Measurements from ENCODE around the gene MRPL51. TPM values are rescaled to one million over a fixed set of nuclear protein-coding genes. Genes with fewer than 3 reads are reported as not detected.

The MRPL51 gene
- total RNA-seq, 3 donors from 2014 or later (not counting 1 experiment from before 2014, with no cell fraction given), result 32.8 to 48.3 (median 45.4) TPM

DNA sequence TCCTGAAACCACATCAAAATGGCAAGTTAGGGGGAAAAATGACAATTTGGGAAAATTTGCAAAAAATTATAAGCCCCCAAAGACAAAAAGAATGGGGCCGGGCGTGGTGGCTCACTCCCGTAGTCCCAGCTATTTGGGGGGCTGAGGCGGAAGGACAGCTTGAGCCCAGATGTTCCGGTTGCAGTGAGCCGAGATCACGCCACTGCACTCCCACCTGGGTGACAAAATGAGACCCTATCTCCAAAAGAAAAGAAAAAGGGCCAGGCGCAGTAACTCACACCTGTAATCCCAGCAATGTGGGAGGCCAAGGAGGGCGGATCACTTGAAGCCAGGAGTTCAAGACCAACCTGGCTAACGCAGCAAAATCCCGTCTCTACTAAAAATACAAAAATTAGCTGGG, 20.6 kb downstream of the MRPL51 start:
- no peak for DNase-seq
- intact Hi-C loops (cut with micrococcal nuclease), result no loop called here
- H3K27me3 Mint-ChIP-seq (ENCODE audit: low read depth in 2 of 2), result no peaks in the 10 kb centered on the region
- WGBS (ENCODE audit: insufficient coverage), result 97% methylated on average over 11 of the region's 11 CpGs
- no peak for ATAC-seq
- Histone ChIP-seq H3K36me3 (ENCODE audit: control insufficient read depth, insufficient read depth, low read length) (peaks cover 3% of the 10 kb centered on the region), H3K9me3 (ENCODE audit: control insufficient read depth, insufficient read depth, low read length) (no peaks in the 10 kb centered on the region), H3K27ac (ENCODE audit: low read length) (no peak overlapping the region), H3K4me1 (ENCODE audit: control insufficient read depth, insufficient read depth, low read length) (peaks cover 21% of the 10 kb centered on the region), H3K27me3 (ENCODE audit: control insufficient read depth, insufficient read depth, low read length) (no peaks in the 10 kb centered on the region), H3K4me3 (ENCODE audit: low read length) (no peak overlapping the region)
- no peaks in the 10 kb centered on the region for H3K36me3 Mint-ChIP-seq
- peak overlapping the region; percentile 35 for H3K4me3 Mint-ChIP-seq
- H3K9me3 Mint-ChIP-seq, result no peaks in the 10 kb centered on the region
- no peak overlapping the region for H3K27ac Mint-ChIP-seq
- TF ChIP-seq, protein P1, sequence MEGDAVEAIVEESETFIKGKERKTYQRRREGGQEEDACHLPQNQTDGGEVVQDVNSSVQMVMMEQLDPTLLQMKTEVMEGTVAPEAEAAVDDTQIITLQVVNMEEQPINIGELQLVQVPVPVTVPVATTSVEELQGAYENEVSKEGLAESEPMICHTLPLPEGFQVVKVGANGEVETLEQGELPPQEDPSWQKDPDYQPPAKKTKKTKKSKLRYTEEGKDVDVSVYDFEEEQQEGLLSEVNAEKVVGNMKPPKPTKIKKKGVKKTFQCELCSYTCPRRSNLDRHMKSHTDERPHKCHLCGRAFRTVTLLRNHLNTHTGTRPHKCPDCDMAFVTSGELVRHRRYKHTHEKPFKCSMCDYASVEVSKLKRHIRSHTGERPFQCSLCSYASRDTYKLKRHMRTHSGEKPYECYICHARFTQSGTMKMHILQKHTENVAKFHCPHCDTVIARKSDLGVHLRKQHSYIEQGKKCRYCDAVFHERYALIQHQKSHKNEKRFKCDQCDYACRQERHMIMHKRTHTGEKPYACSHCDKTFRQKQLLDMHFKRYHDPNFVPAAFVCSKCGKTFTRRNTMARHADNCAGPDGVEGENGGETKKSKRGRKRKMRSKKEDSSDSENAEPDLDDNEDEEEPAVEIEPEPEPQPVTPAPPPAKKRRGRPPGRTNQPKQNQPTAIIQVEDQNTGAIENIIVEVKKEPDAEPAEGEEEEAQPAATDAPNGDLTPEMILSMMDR (IDR thresholded peaks at IDR 0.05), result no peak
- peaks cover 28 to 34% of the 10 kb centered on the region in 2 donors for H3K4me1 Mint-ChIP-seq

DNA sequence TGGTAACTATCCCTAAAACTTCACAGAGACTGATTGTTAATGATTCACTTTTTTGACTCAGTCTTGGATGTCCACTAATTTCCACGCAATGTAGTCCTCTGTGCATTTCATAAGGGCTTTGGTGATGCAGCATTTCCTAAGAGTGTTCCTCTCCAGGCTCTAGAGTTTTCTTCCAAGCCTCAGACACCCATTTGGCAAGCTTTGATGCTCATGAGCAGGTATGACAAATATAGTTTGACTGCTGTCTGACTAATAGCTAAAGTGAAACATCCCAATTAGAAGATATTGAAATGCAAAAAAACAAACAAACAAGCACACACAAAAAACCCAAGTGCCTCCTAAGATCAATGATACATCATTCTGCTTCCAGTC, 21.1 kb downstream of the MRPL51 start:
- TF ChIP-seq, protein P1 (IDR thresholded peaks at IDR 0.05), result no peak
- Histone ChIP-seq H3K27me3 (ENCODE audit: control insufficient read depth, insufficient read depth, low read length) (no peaks in the 10 kb centered on the region), H3K9me3 (ENCODE audit: control insufficient read depth, insufficient read depth, low read length) (no peaks in the 10 kb centered on the region), H3K27ac (ENCODE audit: low read length) (no peak overlapping the region), H3K4me1 (ENCODE audit: control insufficient read depth, insufficient read depth, low read length) (peaks cover 21% of the 10 kb centered on the region), H3K4me3 (ENCODE audit: low read length) (no peak overlapping the region), H3K36me3 (ENCODE audit: control insufficient read depth, insufficient read depth, low read length) (peaks cover 3% of the 10 kb centered on the region)
- ATAC-seq (no peak), DNase-seq (no peak)
- intact Hi-C loops (cut with micrococcal nuclease), result loop anchor here (2.0 kb wide), 1 partner anchor 63 kb away; the partner anchor contains the start of gene GAPDH
- Mint-ChIP-seq H3K36me3 (no peaks in the 10 kb centered on the region), H3K9me3 (no peaks in the 10 kb centered on the region), H3K4me3 (peak overlapping the region; percentile 93), H3K27me3 (ENCODE audit: low read depth in 2 of 2) (no peaks in the 10 kb centered on the region), H3K4me1 (peaks cover 33 to 40% of the 10 kb centered on the region in 2 donors), H3K27ac (peak overlapping the region; percentile 95 to 97)
- WGBS (ENCODE audit: insufficient coverage), result 100% methylated on average over 1 of the region's 1 CpG

DNA sequence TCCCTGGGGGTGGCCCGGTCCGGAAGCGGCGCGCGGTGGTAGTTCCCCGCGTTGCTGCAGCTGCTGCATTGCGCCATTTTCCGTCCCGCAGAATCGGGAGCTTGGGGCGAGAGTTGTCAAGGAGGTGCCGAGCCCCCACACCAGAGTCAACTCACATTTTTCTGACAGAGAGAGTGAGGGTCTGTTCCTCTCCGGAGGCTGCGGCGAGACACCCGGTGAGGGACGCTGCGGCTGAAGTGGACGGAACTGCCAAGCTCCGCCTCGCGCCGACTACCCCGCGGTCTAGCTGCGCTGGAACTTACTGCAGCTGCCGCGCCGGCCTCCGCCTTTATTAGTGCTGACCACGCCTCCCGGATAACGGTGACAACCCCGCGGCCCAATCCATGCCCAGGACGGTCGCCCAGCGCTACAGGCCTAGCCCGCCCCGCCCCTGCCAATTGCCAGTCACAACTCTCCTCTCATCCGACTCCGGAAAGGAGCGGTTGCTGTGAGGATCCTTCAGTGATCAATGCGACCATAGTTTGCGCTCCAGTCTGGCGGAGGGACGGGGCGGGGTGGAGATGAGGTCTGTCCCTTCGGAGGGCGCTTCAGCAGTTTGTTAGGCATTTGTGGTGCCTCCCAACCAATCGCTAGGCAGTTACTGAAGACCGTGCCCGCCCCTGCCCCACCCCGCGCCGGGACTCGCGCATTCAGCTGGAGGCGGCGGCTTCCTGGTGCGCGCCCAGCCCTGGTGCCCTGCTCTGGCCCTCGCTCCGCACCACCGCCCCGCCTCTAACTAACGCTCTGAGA, 22.5 kb downstream of the MRPL51 start, which contains the start of gene VAMP1:
Gene VAMP1, minus strand, starts transcription at position 303 of the 789 bp plus-strand sequence. Its CDS starts 146 bp downstream, at position 157.
- peaks cover 39 to 53% of the 10 kb centered on the region in 2 donors for H3K4me1 Mint-ChIP-seq
- Histone ChIP-seq H3K4me3 (ENCODE audit: low read length) (peak within 1 kb of the TSS; percentile 94), H3K36me3 (ENCODE audit: control insufficient read depth, insufficient read depth, low read length) (peaks cover 12% of the 10 kb centered on the region), H3K27me3 (ENCODE audit: control insufficient read depth, insufficient read depth, low read length) (no peaks in the 10 kb centered on the region), H3K4me1 (ENCODE audit: control insufficient read depth, insufficient read depth, low read length) (peaks cover 26% of the 10 kb centered on the region), H3K9me3 (ENCODE audit: control insufficient read depth, insufficient read depth, low read length) (no peaks in the 10 kb centered on the region), H3K27ac (ENCODE audit: low read length) (peak within 1 kb of the TSS; percentile 94)
- peak within 1 kb of the TSS; percentile 93 for H3K4me3 Mint-ChIP-seq
- peaks cover 3% of the 10 kb centered on the region for H3K36me3 Mint-ChIP-seq
- WGBS (ENCODE audit: insufficient coverage), result under 1% methylated on average over 69 of the region's 69 CpGs
- intact Hi-C loops (cut with micrococcal nuclease), result loop anchor here (1.0 to 2.0 kb wide), 3 partner anchors 18 to 64 kb away; partner anchors contain the start of genes GAPDH, NCAPD2 and TAPBPL
- ATAC-seq (peak; percentile 91 to 97 (median 91)), DNase-seq (peak; percentile 95 to 97)
- no peaks in the 10 kb centered on the region for H3K27me3 Mint-ChIP-seq (ENCODE audit: low read depth in 2 of 2)
- H3K27ac Mint-ChIP-seq, result peak within 1 kb of the TSS; percentile 95 to 97
- TF ChIP-seq, protein P1 (IDR thresholded peaks at IDR 0.05), result no peak
- H3K9me3 Mint-ChIP-seq, result no peaks in the 10 kb centered on the region
